PFSK-1 (cell line): ENCODE data around the gene ENTHD1.

Source experiments
- POLR2AphosphoS5 ChIP-seq: IDR thresholded peaks from 2 replicates; pipeline ENCODE4 v1.6.1; 2012; ENCODE audit warnings: low read depth, mild to moderate bottlenecking, control low read depth, low read length, moderate library complexity
- SIN3A ChIP-seq: IDR thresholded peaks from 2 replicates; pipeline ENCODE4 v1.6.1; 2012; ENCODE audit warnings: mild to moderate bottlenecking, low read length, moderate library complexity, borderline replicate concordance; ENCODE audit not compliant: insufficient read depth
- TAF1 ChIP-seq: IDR thresholded peaks from 2 replicates; pipeline ENCODE4 v1.6.1; 2012; ENCODE audit warnings: low read length, control low read depth, borderline replicate concordance; ENCODE audit not compliant: insufficient read depth
- TF ChIP-seq, protein P1 (sequence below), 2 experiments: IDR thresholded peaks; 2 replicates each; pipeline versions ENCODE4 v1.6.1 to v1.8.0; 2011 to 2012; ENCODE audit warnings: low read depth in 2 of 2, low read length in 2 of 2, control low read depth in 1 of 2, inconsistent platforms in 1 of 2, mild to moderate bottlenecking in 1 of 2, moderate library complexity in 1 of 2; ENCODE audit not compliant: insufficient read depth in 1 of 2

DNA sequence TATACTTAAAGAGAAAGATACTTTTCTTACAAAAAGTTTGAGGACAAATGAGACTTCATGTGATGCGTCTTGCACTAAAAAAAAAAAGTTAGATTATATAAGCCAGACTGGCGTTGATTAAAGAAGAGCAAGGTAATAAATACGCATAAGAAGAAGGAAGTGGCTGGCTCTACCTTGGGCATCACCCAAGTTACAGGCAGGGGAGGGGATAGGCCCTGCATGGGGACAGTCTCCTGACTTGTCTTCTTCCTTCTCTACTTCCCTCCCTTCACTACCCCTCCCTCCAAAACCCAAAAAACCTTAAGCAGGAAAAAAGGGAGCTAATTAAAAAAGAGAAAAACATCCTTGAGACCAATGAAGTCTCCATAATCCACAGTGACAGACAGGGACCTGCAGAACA lies 44.3 kb upstream of the ENTHD1 start:
- TF ChIP-seq POLR2AphosphoS5 (no peak), SIN3A (no peak), TAF1 (no peak)
- TF ChIP-seq, protein P1, sequence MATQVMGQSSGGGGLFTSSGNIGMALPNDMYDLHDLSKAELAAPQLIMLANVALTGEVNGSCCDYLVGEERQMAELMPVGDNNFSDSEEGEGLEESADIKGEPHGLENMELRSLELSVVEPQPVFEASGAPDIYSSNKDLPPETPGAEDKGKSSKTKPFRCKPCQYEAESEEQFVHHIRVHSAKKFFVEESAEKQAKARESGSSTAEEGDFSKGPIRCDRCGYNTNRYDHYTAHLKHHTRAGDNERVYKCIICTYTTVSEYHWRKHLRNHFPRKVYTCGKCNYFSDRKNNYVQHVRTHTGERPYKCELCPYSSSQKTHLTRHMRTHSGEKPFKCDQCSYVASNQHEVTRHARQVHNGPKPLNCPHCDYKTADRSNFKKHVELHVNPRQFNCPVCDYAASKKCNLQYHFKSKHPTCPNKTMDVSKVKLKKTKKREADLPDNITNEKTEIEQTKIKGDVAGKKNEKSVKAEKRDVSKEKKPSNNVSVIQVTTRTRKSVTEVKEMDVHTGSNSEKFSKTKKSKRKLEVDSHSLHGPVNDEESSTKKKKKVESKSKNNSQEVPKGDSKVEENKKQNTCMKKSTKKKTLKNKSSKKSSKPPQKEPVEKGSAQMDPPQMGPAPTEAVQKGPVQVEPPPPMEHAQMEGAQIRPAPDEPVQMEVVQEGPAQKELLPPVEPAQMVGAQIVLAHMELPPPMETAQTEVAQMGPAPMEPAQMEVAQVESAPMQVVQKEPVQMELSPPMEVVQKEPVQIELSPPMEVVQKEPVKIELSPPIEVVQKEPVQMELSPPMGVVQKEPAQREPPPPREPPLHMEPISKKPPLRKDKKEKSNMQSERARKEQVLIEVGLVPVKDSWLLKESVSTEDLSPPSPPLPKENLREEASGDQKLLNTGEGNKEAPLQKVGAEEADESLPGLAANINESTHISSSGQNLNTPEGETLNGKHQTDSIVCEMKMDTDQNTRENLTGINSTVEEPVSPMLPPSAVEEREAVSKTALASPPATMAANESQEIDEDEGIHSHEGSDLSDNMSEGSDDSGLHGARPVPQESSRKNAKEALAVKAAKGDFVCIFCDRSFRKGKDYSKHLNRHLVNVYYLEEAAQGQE (IDR thresholded peaks at IDR 0.05; ENCODE audit: insufficient read depth in 1 of 2, low read depth in 2 of 2, low read length in 2 of 2): no peak
